Muscle layer of duodenum (tissue), 2 donors: ENCODE data around the gene LRRC41.

ENCODE experiments used
- H3K27ac ChIP-seq: one replicate; pipeline ENCODE4 v1.7.0; 2013; ENCODE audit warnings: mild to moderate bottlenecking, low read length
- H3K27me3 ChIP-seq: one replicate; pipeline ENCODE4 v1.7.0; 2013; ENCODE audit warnings: low read depth, mild to moderate bottlenecking, control low read depth, low read length
- H3K36me3 ChIP-seq, 2 donors: one replicate each; pipeline ENCODE4 v1.7.0; 2013; ENCODE audit warnings: low read length in 2 of 2, control low read depth in 1 of 2, mild to moderate bottlenecking in 1 of 2; ENCODE audit not compliant: insufficient read depth in 2 of 2, control insufficient read depth in 1 of 2
- H3K4me1 ChIP-seq, 2 donors: one replicate each; pipeline ENCODE4 v1.7.0; 2013; ENCODE audit warnings: low read length in 2 of 2, mild to moderate bottlenecking in 2 of 2, control low read depth in 1 of 2, moderate library complexity in 1 of 2; ENCODE audit not compliant: insufficient read depth in 2 of 2, control insufficient read depth in 1 of 2
- H3K4me3 ChIP-seq, 2 donors: one replicate each; pipeline ENCODE4 v1.7.0; 2013; ENCODE audit warnings: low read length in 2 of 2, low read depth in 1 of 2, mild to moderate bottlenecking in 1 of 2
- H3K9me3 ChIP-seq, 2 donors: one replicate each; pipeline ENCODE4 v1.7.0; 2013; ENCODE audit warnings: low read length in 2 of 2, control low read depth in 1 of 2, mild to moderate bottlenecking in 1 of 2; ENCODE audit not compliant: control insufficient read depth in 1 of 2
- donor health status: healthy.

LRRC41 gene, protein sequence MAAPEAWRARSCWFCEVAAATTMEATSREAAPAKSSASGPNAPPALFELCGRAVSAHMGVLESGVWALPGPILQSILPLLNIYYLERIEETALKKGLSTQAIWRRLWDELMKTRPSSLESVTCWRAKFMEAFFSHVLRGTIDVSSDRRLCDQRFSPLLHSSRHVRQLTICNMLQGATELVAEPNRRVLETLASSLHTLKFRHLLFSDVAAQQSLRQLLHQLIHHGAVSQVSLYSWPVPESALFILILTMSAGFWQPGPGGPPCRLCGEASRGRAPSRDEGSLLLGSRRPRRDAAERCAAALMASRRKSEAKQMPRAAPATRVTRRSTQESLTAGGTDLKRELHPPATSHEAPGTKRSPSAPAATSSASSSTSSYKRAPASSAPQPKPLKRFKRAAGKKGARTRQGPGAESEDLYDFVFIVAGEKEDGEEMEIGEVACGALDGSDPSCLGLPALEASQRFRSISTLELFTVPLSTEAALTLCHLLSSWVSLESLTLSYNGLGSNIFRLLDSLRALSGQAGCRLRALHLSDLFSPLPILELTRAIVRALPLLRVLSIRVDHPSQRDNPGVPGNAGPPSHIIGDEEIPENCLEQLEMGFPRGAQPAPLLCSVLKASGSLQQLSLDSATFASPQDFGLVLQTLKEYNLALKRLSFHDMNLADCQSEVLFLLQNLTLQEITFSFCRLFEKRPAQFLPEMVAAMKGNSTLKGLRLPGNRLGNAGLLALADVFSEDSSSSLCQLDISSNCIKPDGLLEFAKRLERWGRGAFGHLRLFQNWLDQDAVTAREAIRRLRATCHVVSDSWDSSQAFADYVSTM

DNA sequence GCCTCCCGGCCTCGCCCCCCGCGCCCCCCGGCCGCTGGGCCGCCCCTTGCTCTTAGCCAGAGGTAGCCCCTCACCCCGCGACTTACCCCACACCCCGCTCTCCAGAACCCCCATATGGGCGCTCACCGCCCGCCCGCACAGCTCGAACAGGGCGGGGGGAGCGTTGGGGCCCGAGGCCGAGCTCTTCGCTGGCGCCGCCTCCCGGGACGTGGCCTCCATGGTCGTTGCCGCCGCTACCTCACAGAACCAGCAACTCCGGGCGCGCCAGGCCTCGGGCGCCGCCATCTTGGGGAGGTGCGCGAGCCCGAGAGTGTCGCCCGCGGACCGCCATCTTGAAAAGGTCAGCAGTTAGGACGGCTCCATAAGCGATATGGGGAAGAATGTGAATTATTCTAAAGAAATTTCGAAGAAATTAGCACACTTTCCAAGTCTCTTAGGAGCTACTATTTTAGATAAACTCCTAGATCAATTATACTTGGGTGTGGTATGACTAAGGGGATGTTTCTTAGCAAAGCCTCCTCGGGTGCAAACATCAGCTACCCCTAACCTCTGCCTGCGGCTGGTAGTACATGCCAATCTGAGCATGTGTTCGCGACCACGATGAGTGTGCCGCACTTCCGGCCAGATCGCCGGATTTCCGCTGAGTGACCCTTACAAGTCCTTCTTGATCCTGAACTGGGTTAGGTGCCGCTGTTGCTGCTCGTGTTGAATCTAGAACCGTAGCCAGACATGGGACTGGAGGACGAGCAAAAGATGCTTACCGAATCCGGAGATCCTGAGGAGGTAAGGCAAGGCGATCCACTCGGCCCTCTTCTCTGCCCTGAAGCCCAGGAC lies at the start of gene LRRC41, which contains the start of gene UQCRH:
Gene LRRC41, minus strand, starts transcription at position 579 of the 834 bp plus-strand sequence. Its CDS starts 294 bp downstream, at position 285.
Gene UQCRH, plus strand, starts transcription at position 661 of the 834 bp plus-strand sequence. Its CDS starts 69 bp downstream, at position 730.
- Histone ChIP-seq H3K9me3 (no peaks in the 10 kb centered on the region), H3K36me3 (peaks cover 8 to 16% of the 10 kb centered on the region in 2 donors), H3K4me1 (peaks cover 18 to 58% of the 10 kb centered on the region in 2 donors), H3K27ac (peak within 1 kb of the TSS; percentile 89), H3K4me3 (peak within 1 kb of the TSS; percentile 90 to 94), H3K27me3 (no peaks in the 10 kb centered on the region)

DNA sequence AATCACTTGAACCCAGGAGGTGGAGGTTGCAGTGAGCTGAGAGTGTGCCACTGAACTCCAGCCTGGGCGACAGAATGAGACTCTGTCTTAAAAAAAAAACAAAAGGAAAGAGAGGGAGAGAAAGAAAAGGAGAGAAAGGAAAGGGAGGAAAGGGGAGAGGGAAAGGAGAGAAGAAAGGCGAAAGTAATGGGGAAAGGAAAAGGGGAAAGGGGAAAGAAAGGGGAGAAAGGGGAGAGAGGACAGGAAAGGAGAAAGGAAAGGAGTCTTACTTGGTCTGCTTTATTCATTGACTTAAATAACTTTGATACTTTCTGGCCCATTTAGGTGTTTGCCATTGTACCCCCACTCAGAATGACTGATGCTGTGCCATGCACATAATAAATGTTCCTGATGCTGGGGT lies 48.9 kb upstream of the LRRC41 start:
- peaks cover 29 to 42% of the 10 kb centered on the region in 2 donors for H3K36me3 ChIP-seq
- H3K27me3 ChIP-seq, result no peaks in the 10 kb centered on the region
- H3K27ac ChIP-seq, result no peak overlapping the region
- no peaks in the 10 kb centered on the region for H3K9me3 ChIP-seq
- no peaks in the 10 kb centered on the region for H3K4me1 ChIP-seq
- no peak overlapping the region for H3K4me3 ChIP-seq

DNA sequence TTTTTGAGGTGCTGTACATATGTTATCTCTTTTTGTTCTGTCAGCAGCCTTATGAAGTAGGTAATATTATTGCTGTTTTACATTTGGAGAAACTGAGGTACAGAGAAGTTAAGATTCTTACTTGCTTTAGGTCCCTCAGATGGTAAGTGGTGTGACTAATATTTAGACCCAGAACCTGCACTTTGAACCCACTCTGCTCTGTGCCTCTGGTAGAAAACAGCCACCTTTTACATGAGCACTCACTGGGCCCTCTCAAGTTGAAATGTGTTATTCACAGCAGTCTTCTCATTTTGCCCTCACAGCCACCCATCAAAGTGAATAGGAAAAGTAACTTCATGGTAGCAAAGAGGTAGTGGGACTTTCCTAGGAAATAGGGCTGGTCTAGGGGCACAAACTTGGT lies 41.9 kb upstream of the LRRC41 start:
- Histone ChIP-seq H3K27me3 (no peaks in the 10 kb centered on the region), H3K4me3 (no peak overlapping the region), H3K27ac (no peak overlapping the region), H3K4me1 (peaks cover 0 to 14% of the 10 kb centered on the region in 2 donors), H3K36me3 (peaks cover 25 to 47% of the 10 kb centered on the region in 2 donors), H3K9me3 (no peaks in the 10 kb centered on the region)

DNA sequence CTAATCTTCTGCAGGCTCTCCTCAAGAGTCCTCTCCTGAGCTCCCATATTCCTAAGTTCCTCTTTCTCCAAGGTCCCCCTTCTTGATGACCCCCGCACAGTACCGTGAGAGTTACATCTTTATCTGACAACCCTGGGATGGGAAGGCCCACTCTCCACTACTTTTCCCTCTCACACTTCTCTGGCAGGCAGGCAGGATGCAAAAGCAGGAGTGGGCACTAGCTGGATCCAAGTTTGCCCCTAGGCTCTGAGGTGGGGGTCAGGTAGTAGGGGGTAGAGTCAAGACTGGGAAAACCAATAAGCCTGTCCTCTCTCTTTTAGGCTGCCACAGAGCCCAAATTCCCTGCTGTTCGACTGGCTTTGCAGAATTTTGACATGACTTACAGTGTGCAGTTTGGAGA lies 41.1 kb upstream of the LRRC41 start:
- Histone ChIP-seq H3K27me3 (no peaks in the 10 kb centered on the region), H3K4me1 (peaks cover 0 to 18% of the 10 kb centered on the region in 2 donors), H3K27ac (no peak overlapping the region), H3K9me3 (no peaks in the 10 kb centered on the region), H3K36me3 (peaks cover 18 to 39% of the 10 kb centered on the region in 2 donors), H3K4me3 (no peak overlapping the region)

DNA sequence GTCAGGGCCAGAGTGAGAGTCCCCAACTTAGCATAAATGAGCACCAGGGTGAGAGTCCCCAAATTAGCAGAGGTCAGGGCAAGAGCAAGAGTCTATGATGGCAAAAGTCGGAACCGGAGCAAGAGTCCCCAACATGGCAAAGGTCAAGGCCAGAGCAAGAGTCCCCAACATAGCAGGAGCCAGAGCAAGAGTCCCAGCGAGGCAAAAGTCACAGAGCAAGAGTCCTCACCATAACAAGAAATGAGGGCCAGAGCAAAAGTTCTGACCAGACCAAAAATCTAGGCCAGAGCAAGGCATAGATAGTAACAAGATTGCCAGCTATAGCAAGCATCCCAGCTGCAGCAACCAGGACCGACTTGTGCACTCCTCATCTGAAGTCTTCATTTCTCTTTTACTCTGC lies 40.3 kb upstream of the LRRC41 start:
- Histone ChIP-seq H3K4me1 (peaks cover 0 to 18% of the 10 kb centered on the region in 2 donors), H3K27ac (no peak overlapping the region), H3K9me3 (no peaks in the 10 kb centered on the region), H3K4me3 (no peak overlapping the region), H3K36me3 (peaks cover 16 to 35% of the 10 kb centered on the region in 2 donors), H3K27me3 (no peaks in the 10 kb centered on the region)

DNA sequence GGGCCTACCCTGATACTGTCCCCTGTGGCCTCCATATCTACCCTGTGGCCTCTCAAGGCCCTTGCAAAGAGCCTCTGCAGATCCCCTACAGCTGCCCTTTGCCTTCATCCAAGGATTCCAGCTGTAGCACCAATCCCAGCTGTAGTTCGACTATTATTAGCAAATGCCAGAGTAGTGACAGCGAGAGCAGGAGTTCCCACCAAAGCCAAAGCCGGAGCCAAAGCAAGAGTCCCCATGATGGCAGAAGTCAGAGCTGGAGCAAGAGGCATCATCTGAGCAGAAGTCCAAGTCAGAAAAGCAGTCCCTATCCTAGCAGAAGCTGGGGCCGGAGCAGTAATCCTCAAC lies 39.9 kb upstream of the LRRC41 start:
- H3K27me3 ChIP-seq, result no peaks in the 10 kb centered on the region
- H3K9me3 ChIP-seq, result no peaks in the 10 kb centered on the region
- peaks cover 0 to 18% of the 10 kb centered on the region in 2 donors for H3K4me1 ChIP-seq
- no peak overlapping the region for H3K27ac ChIP-seq
- peaks cover 16 to 35% of the 10 kb centered on the region in 2 donors for H3K36me3 ChIP-seq
- no peak overlapping the region for H3K4me3 ChIP-seq

DNA sequence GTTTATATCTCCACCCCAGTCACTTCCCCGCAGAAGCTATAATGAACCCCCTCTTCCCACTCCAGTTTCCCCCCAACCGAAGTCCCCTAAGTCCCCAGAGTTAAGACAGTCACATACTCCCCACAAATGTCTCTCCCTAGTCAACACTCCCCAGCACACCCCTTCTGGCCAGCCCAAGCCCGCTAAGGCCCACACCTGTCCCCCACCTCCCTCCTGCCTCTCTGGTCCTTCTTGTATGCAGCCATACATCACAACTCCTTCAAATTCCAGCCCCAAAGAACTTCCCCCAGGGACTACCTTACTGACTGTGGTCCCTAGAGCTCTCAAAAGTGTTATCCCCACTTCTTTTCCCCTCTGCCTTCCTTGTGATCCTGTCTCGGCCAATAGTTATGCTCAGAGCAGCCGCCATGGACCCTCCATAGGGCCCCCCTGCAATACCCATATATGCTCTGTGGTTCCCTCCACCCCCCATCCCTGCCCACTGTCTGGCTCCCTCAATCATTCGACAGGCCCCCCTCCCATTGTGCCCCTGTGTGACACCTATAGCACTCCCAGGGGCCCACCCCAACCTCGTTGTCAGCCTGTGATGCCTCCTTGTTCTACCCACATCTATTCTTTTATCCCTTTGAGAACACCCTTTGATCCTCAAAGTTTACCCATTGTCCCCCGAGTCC lies 39.4 kb upstream of the LRRC41 start:
- H3K4me3 ChIP-seq, result no peak overlapping the region
- H3K27ac ChIP-seq, result no peak overlapping the region
- H3K36me3 ChIP-seq, result peaks cover 16 to 35% of the 10 kb centered on the region in 2 donors
- no peaks in the 10 kb centered on the region for H3K27me3 ChIP-seq
- H3K9me3 ChIP-seq, result no peaks in the 10 kb centered on the region
- H3K4me1 ChIP-seq, result peaks cover 0 to 18% of the 10 kb centered on the region in 2 donors

DNA sequence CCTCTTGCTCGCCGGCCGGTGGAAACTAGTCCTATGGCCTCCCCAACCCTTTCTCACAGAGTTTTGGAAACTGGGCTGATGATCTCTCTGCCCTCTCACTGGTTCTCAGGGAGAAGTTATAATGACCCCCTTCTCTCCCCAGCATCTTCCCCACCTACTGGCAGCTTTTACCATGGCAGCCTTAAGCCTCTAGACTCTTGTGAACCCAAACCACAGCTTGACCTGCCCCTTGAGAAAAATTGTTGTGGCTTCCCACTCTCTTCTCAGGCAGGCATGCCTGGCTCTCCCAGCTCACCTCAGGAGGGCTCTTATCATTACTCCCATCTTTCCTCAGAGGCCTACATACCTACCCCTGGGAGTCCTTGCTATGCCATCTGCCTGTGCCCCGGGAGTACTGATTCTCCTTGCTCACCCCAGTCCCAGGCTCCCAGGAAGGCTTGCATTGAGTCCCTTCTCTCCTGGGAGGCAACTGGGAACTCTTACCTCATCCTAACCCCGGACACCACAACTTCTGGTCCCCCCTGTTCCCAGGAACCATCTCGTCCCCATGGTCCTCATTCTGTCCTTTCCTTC lies 38.8 kb upstream of the LRRC41 start:
- no peak overlapping the region for H3K4me3 ChIP-seq
- peaks cover 0 to 18% of the 10 kb centered on the region in 2 donors for H3K4me1 ChIP-seq
- no peaks in the 10 kb centered on the region for H3K27me3 ChIP-seq
- H3K27ac ChIP-seq, result peak overlapping the region; percentile 97
- H3K36me3 ChIP-seq, result peaks cover 16 to 30% of the 10 kb centered on the region in 2 donors
- no peaks in the 10 kb centered on the region for H3K9me3 ChIP-seq

DNA sequence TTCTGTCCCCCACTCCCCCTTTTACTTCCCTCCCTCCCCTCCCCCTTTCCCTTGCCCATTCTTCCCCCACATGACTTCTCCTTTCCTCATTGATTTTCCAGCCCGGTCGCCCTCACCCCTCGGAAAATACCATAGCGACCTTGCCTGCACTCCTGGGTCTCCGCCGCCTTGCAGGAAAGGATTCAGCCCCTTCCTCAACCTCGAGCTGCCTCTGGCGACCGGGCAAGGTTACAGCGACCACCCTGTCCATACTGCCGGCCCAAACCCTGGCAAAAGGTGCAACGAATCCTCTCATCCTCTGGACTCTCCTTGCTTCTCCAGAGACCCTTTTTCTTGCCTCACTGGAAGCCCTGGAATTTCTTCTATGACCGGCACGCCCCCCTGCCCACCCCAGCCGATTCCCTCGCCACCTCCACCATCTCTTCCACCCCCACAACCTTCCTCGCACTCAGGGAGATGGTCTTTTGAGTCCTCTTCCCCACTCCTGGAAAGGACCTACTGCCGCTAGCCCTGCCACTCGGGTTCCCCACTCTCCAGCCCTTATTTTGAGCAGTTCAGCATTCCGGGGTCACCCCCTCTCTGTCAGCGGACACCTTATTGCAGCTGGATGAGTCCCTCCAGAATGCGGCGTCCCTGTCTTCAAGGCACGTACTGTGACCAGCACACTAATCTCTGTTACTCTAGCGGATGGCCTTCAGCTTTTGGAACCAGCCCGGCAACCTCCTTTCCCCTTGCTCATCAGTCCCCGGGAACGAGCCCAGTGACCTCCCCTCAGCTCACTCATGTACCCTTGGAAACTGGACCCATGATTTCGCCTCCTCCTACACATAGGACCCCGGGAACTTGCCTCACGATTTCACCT lies 38.0 kb upstream of the LRRC41 start:
- peak overlapping the region; percentile 77 to 97 for H3K4me3 ChIP-seq
- peaks cover 16 to 23% of the 10 kb centered on the region in 2 donors for H3K36me3 ChIP-seq
- peaks cover 0 to 18% of the 10 kb centered on the region in 2 donors for H3K4me1 ChIP-seq
- H3K27me3 ChIP-seq, result no peaks in the 10 kb centered on the region
- peak overlapping the region; percentile 97 for H3K27ac ChIP-seq
- no peaks in the 10 kb centered on the region for H3K9me3 ChIP-seq
